SU-DHL-6 (cell line): Measurements from ENCODE around the gene DNAH11.

ENCODE experiments used
- EZH2phosphoT487 ChIP-seq: fragments of 200-600 bp; sonication (generic), shearing (Covaris generic); conservative IDR thresholded peaks from 2 replicates; pipeline ENCODE4 v1.6.1; 2018; ENCODE audit warnings: mild to moderate bottlenecking, antibody characterized with exemption, low read length, moderate library complexity, mixed read lengths
- TF ChIP-seq, protein P1 (sequence below): fragments of 200-600 bp; sonication (generic); IDR thresholded peaks from one replicate; pipeline ENCODE4 v1.5.1; 2017; ENCODE audit warnings: antibody characterized with exemption, mild to moderate bottlenecking, low read length, moderate library complexity; ENCODE audit not compliant: insufficient read depth, poor library complexity, severe bottlenecking

DNA sequence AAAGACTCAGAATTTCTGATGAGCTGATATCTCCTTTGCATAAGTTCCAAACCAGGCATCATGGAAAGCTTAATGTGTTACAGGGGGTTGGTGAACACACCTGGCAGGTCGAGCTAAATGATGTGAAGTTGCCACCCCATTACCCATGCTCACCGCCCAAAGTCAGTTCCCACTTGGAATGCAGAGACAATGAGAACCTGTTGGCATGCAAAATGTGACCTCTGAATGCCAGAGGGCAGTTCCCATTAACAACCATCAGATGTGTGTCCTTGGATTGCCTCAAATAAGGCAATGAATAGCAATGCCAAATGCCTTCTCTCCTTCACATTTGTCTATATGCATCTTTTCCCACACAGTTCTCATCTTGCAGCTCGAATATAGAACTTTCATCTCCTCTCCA lies 212.1 kb downstream of the DNAH11 start:
- TF ChIP-seq, protein P1, sequence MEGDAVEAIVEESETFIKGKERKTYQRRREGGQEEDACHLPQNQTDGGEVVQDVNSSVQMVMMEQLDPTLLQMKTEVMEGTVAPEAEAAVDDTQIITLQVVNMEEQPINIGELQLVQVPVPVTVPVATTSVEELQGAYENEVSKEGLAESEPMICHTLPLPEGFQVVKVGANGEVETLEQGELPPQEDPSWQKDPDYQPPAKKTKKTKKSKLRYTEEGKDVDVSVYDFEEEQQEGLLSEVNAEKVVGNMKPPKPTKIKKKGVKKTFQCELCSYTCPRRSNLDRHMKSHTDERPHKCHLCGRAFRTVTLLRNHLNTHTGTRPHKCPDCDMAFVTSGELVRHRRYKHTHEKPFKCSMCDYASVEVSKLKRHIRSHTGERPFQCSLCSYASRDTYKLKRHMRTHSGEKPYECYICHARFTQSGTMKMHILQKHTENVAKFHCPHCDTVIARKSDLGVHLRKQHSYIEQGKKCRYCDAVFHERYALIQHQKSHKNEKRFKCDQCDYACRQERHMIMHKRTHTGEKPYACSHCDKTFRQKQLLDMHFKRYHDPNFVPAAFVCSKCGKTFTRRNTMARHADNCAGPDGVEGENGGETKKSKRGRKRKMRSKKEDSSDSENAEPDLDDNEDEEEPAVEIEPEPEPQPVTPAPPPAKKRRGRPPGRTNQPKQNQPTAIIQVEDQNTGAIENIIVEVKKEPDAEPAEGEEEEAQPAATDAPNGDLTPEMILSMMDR = no peak
- TF ChIP-seq EZH2phosphoT487 = no peak
